ENCODE data around the gene ZGRF1.

ZGRF1 gene

GRCh38 chr4:112594993-112595392 is 41.7 kb downstream of the ZGRF1 start:
- H3K27ac Mint-ChIP-seq: no peak overlapping the region
- no peaks in the 10 kb centered on the region for H3K36me3 Mint-ChIP-seq (ENCODE audit: insufficient read depth)
- no peaks in the 10 kb centered on the region for H3K4me1 Mint-ChIP-seq (ENCODE audit: low read depth in 2 of 2)
- no peaks in the 10 kb centered on the region for H3K9me3 Mint-ChIP-seq
- DNase-seq: no peak
- no peaks in the 10 kb centered on the region for H3K27me3 Mint-ChIP-seq
- ATAC-seq (replicated peaks): no peak
- H3K4me3 Mint-ChIP-seq: no peak overlapping the region

- Mint-ChIP-seq H3K4me3 (no peak overlapping the region), H3K9me3 (no peaks in the 10 kb centered on the region), H3K27me3 (no peaks in the 10 kb centered on the region), H3K36me3 (ENCODE audit: insufficient read depth) (no peaks in the 10 kb centered on the region), H3K4me1 (ENCODE audit: low read depth in 2 of 2) (no peaks in the 10 kb centered on the region), H3K27ac (no peak overlapping the region)
- ATAC-seq (replicated peaks) (no peak), DNase-seq (no peak)
Measured at GRCh38 chr4:112593438-112594133, 43.1 kb downstream of the ZGRF1 start.

GRCh38 chr4:112592717-112593116 is 44.0 kb downstream of the ZGRF1 start:
- ATAC-seq (replicated peaks) (no peak), DNase-seq (no peak)
- Mint-ChIP-seq H3K4me3 (no peak overlapping the region), H3K36me3 (ENCODE audit: insufficient read depth) (no peaks in the 10 kb centered on the region), H3K27me3 (no peaks in the 10 kb centered on the region), H3K4me1 (ENCODE audit: low read depth in 2 of 2) (no peaks in the 10 kb centered on the region), H3K9me3 (no peaks in the 10 kb centered on the region), H3K27ac (no peak overlapping the region)

DNA sequence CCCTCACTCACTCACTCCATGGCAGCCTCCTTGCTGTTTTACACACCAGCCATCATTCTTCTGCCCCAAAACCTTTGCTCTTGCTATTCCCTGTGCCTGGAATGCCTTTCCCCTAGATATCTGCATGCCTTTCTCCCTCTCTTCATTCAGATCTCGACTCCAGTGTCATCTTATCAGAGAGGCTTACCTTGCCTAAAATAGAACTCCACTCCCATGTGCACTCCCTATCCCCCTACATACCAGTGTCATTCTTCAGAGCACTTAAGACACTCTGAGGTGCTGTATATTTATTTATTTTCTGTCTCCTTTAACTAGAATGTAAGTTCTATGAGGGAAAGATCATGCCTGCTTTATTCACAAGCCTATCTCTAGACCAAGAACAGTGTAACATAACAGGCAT is 45.1 kb downstream of the ZGRF1 start:
- DNase-seq (no peak), ATAC-seq (replicated peaks) (no peak)
- Mint-ChIP-seq H3K9me3 (no peaks in the 10 kb centered on the region), H3K27ac (no peak overlapping the region), H3K27me3 (no peaks in the 10 kb centered on the region), H3K4me1 (ENCODE audit: low read depth in 2 of 2) (no peaks in the 10 kb centered on the region), H3K4me3 (no peak overlapping the region), H3K36me3 (ENCODE audit: insufficient read depth) (no peaks in the 10 kb centered on the region)

GRCh38 chr4:112589206-112589605 is 47.5 kb downstream of the ZGRF1 start:
- no peak for ATAC-seq (replicated peaks)
- no peak overlapping the region for H3K4me3 Mint-ChIP-seq

GRCh38 chr4:112585977-112586736 is 50.6 kb downstream of the ZGRF1 start:
- Mint-ChIP-seq H3K9me3 (no peaks in the 10 kb centered on the region), H3K27me3 (no peaks in the 10 kb centered on the region), H3K4me1 (ENCODE audit: low read depth in 2 of 2) (no peaks in the 10 kb centered on the region), H3K27ac (no peak overlapping the region), H3K4me3 (no peak overlapping the region), H3K36me3 (ENCODE audit: insufficient read depth) (no peaks in the 10 kb centered on the region)
- ATAC-seq (replicated peaks): no peak
- no peak for DNase-seq

More at GRCh38 chr4:112589206-112589605, 47.5 kb downstream of the ZGRF1 start:
- Mint-ChIP-seq H3K4me1 (ENCODE audit: low read depth in 2 of 2) (no peaks in the 10 kb centered on the region), H3K27ac (no peak overlapping the region), H3K27me3 (no peaks in the 10 kb centered on the region), H3K9me3 (no peaks in the 10 kb centered on the region), H3K36me3 (ENCODE audit: insufficient read depth) (no peaks in the 10 kb centered on the region)
- no peak for DNase-seq

- ATAC-seq (replicated peaks) (no peak), DNase-seq (no peak)
- H3K4me3 Mint-ChIP-seq: no peak overlapping the region
- H3K27ac Mint-ChIP-seq: no peak overlapping the region
- no peaks in the 10 kb centered on the region for H3K36me3 Mint-ChIP-seq (ENCODE audit: insufficient read depth)
- no peaks in the 10 kb centered on the region for H3K27me3 Mint-ChIP-seq
- no peaks in the 10 kb centered on the region for H3K4me1 Mint-ChIP-seq (ENCODE audit: low read depth in 2 of 2)
- H3K9me3 Mint-ChIP-seq: no peaks in the 10 kb centered on the region
Measured at GRCh38 chr4:112567536-112567935, 69.2 kb downstream of the ZGRF1 start.

GRCh38 chr4:112564706-112565270 is 71.9 kb downstream of the ZGRF1 start:
- ATAC-seq (replicated peaks): no peak
- H3K9me3 Mint-ChIP-seq: no peaks in the 10 kb centered on the region

GRCh38 chr4:112563431-112564200 is 73.1 kb downstream of the ZGRF1 start:
- Mint-ChIP-seq H3K27me3 (no peaks in the 10 kb centered on the region), H3K4me3 (no peak overlapping the region), H3K9me3 (no peaks in the 10 kb centered on the region), H3K4me1 (ENCODE audit: low read depth in 2 of 2) (no peaks in the 10 kb centered on the region), H3K27ac (no peak overlapping the region), H3K36me3 (ENCODE audit: insufficient read depth) (no peaks in the 10 kb centered on the region)
- DNase-seq: no peak
- ATAC-seq (replicated peaks): no peak

More at GRCh38 chr4:112564706-112565270, 71.9 kb downstream of the ZGRF1 start:
- Mint-ChIP-seq H3K4me3 (no peak overlapping the region), H3K36me3 (ENCODE audit: insufficient read depth) (no peaks in the 10 kb centered on the region), H3K27ac (no peak overlapping the region), H3K4me1 (ENCODE audit: low read depth in 2 of 2) (no peaks in the 10 kb centered on the region), H3K27me3 (no peaks in the 10 kb centered on the region)
- no peak for DNase-seq

GRCh38 chr4:112562254-112562879 is 74.3 kb downstream of the ZGRF1 start:
- ATAC-seq (replicated peaks) (no peak), DNase-seq (no peak)
- Mint-ChIP-seq H3K4me1 (ENCODE audit: low read depth in 2 of 2) (no peaks in the 10 kb centered on the region), H3K27ac (no peak overlapping the region), H3K27me3 (no peaks in the 10 kb centered on the region), H3K4me3 (no peak overlapping the region), H3K36me3 (ENCODE audit: insufficient read depth) (no peaks in the 10 kb centered on the region), H3K9me3 (no peaks in the 10 kb centered on the region)

GRCh38 chr4:112560084-112560483 is 76.6 kb downstream of the ZGRF1 start:
- no peaks in the 10 kb centered on the region for H3K36me3 Mint-ChIP-seq (ENCODE audit: insufficient read depth)
- no peak overlapping the region for H3K27ac Mint-ChIP-seq
- no peak overlapping the region for H3K4me3 Mint-ChIP-seq

GRCh38 chr4:112559053-112559452 is 77.7 kb downstream of the ZGRF1 start:
- Mint-ChIP-seq H3K4me3 (no peak overlapping the region), H3K27me3 (no peaks in the 10 kb centered on the region), H3K4me1 (ENCODE audit: low read depth in 2 of 2) (no peaks in the 10 kb centered on the region), H3K9me3 (no peaks in the 10 kb centered on the region), H3K27ac (no peak overlapping the region), H3K36me3 (ENCODE audit: insufficient read depth) (no peaks in the 10 kb centered on the region)
- DNase-seq: no peak
- no peak for ATAC-seq (replicated peaks)

More at GRCh38 chr4:112560084-112560483, 76.6 kb downstream of the ZGRF1 start:
- DNase-seq: no peak
- no peaks in the 10 kb centered on the region for H3K27me3 Mint-ChIP-seq
- ATAC-seq (replicated peaks): no peak
- H3K9me3 Mint-ChIP-seq: no peaks in the 10 kb centered on the region
- no peaks in the 10 kb centered on the region for H3K4me1 Mint-ChIP-seq (ENCODE audit: low read depth in 2 of 2)
